Measurements from ENCODE around the gene IFI35. TPM values are rescaled to one million over a fixed set of nuclear protein-coding genes. Genes with fewer than 3 reads are reported as not detected.
A peak's percentile ranks its signal among the peaks of the same experiment; 100 is the strongest.
"Not testable (repeated sequence)": the region's sequence is repeated elsewhere in the genome, so short reads cannot be mapped to it uniquely, and the experiment has no call there.

IFI35 gene
- total RNA-seq, 1 donor from 2014 or later, result 6.2 TPM

DNA sequence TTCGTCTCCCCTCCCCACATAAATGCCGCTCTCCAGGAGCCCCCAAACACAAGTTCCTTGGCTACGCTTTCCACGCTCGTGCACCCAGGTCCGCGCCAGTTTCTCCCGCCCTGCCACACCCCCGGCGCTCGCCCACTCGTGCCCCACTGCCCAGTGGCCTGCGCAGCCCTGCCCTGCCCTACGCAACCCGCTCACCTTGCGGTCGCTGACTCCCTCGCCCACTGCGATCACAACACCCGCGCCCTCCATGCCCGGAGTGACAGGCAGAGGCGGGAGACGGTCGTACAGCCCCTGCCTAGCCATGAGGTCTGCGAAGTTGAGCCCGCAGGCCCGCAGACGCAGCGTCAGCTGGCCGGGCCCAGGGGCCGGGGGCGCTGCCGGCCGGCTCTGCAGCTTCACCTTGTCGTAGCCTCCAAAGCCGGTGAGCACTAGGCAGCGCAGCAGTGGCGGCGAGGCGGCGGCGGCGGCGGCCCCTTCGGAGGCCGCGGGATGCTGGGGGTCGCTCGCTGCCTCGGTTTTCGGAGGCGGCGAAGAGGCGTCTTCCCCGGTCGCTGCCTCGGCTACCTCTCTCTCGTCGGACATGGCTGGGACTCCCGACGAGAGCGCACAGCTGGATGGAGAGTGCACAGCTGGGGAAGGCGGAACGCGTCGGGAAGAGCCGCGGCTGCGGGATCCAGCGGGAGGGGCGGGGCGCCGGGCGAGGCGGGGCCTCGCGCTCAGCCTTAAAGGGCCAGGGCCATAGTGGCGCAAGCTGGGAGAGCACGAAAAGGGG is 15.3 kb downstream of the IFI35 start, which contains the start of gene VAT1:
VAT1 (minus strand) TSS at position 645 of the 772 bp plus-strand sequence; CDS start at position 582, 63 bp downstream.
- DNase-seq (ENCODE audit: low read depth in 2 of 2), result peak; percentile 43 to 80

DNA sequence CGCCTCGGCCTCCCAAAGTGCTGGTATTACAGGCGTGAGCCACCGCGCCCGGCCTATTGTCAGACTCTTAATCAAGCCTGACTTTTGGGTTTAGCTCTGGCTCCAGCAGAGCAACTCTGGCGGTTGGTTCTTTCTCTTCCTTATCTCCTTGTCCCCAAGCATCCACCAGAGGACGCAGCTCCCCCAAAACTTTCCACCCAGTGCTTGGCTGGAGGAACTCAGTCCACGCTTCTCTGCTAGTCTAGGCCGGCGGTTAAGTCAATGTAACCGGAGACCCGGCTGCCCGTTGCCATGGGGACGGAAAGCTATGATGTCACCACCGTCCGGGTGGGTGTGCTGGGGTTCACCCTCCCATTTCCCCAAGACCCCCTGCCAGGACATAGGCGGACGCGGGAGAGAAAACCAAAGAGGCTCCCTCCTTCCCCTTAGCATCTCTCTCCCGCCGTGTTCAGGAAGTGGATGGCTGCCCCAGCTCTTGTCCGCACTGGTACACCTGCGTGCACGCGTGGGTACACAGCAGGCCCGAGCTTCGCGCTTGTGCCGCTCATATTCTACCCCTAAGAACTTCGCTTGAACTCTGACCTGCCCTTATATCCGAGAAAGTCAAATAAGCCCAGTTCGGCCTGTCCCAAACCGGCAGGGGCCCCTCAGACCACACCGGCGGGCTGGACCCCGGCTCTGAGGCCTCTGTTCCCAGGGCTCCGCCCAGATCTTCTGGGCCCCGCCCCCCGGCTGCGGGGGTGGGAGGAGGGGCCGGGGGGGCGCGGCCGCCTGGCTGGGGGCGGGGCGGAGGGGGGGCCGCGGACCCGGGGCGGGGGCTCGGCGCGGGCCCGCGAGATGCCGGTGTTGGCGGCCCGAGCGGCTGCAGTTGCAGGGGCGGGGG is 18.1 kb downstream of the IFI35 start, which contains the start of gene RND2:
RND2 (plus strand) TSS at position 825 of the 883 bp plus-strand sequence. CDS start 117 bp downstream, outside the sequence.
- peak; percentile 91 to 95 for DNase-seq (ENCODE audit: low read depth in 2 of 2)

DNA sequence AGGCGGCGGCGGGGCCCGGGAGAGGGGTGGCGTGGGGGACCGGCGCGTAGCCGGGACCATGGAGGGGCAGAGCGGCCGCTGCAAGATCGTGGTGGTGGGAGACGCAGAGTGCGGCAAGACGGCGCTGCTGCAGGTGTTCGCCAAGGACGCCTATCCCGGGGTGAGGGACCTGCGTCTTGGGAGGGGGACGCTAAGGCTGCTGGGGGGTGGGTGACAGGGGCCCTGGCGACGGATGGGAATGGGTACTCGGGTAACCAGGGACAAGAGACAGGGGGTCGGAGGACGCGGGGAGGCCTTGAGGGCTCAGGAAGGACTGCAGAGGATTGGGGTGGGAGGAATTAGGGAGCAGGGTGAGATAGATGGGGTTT is 18.7 kb downstream of the IFI35 start:
- DNase-seq (ENCODE audit: low read depth in 2 of 2), result no peak

DNA sequence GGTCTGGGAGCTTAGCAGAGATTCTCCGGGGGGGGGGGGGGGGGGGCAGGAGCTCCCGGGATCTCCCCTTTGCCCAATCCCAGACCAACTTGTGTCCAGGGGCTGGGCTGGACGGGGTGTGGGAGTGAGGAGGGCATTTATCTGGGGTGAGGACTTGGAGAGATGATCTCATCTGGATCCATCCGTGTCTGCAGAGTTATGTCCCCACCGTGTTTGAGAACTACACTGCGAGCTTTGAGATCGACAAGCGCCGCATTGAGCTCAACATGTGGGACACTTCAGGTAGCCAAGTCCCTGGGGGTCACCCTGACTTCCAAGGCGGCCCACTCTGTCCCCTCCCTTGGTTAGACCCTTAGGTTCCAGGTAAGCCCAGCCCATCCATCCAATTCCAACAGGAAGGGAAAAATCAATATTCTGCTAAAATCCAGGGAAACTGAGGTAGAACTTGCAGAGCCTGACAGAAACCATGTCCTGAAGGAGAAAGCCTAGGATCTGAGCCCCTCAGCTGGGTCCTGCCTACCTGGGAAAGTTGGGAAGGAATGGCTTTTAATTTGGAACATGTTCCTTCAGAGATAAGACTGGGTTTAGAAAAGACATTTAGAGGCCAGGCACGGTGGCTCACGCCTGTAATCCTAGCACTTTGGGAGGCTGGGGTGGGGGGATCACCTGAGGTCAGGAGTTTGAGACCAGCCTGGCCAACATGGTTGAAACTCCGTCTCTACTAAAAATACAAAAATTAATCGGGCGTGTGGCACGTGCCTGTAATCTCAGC is 19.4 kb downstream of the IFI35 start:
- no peak for DNase-seq (ENCODE audit: low read depth in 2 of 2)

DNA sequence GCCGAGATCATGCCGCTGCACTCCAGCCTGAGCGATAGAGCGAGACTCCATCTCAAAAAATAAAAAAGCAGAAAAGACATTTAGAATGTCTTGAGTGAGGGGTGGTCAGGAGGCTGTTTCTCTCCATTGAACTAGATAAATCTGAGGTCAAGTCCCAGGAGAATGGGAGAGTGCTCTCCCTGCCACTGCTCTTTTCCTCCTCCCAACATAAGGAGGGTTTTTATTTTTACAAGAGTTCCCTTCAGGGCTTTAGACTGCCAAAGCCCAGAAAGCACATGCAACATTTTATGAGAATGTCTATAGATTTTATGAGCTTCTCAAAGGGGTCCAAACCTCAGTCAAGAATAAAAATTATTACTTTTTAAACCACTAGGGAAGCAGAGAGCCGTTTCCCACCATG is 20.0 kb downstream of the IFI35 start:
- no peak for DNase-seq (ENCODE audit: low read depth in 2 of 2)

DNA sequence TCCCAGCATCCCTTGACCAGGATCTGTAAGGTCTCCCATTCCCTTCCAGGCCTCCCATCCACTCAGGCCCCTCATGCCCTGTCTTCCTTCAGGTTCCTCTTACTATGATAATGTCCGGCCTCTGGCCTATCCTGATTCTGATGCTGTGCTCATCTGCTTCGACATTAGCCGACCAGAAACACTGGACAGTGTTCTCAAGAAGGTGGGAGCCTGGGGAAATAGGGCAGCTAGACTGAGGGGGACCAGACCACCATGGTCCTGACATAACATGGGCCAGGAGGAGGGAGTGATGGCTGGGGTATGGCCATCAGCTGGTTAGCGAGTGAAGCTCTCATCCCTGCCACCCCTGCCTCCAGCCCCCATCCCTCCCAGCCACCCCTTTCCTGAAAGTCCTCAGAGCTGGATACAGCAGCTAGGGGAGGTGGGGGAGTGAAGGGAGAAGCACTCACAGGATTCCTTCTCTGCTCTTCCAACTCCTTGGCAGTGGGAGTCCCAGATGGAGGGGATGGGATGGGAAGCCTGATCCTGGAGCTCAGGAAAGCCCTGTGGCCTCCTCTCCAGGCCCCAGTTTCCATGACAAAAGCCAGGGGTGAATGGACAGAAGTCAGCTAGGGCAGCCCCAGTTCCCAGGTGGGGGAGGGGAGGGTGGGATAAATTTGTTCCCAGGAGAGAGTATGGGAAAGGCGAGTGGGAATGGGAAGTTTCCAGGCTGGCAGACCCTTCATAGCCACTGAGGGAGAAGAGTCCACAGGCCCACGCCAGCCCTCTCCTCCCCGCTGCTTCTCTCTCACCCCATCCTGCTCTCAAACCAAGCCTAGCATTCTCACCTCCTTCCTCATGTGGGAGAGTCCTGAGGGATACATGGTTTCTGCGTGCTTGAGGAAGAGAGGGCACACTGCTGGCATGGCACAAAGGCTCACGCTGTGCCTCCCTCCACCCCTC is 20.8 kb downstream of the IFI35 start:
- no peak for DNase-seq (ENCODE audit: low read depth in 2 of 2)

DNA sequence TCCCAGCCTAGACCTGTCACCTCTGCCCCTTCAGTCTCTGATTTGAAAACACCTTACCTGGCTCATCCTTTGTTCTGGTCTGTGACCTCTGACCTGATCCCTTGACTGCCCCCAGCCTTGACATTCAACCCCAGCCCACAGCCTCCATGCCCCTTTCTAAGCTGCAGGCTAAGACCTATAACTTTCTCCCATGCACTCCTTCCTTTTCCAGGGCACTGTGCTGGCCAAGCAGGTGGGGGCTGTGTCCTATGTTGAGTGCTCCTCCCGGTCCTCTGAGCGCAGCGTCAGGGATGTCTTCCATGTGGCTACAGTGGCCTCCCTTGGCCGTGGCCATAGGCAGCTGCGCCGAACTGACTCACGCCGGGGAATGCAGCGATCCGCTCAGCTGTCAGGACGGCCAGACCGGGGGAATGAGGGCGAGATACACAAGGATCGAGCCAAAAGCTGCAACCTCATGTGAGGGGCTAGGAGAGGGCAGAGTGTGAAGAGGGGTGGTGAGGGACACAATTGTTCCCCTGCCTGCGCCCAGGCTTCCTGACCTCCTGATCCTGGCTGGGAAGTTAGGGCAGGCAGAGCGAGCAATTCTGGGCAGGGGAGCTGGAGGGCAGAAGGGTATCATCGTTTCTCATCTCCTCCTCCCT is 21.8 kb downstream of the IFI35 start:
- DNase-seq (ENCODE audit: low read depth in 2 of 2), result no peak

DNA sequence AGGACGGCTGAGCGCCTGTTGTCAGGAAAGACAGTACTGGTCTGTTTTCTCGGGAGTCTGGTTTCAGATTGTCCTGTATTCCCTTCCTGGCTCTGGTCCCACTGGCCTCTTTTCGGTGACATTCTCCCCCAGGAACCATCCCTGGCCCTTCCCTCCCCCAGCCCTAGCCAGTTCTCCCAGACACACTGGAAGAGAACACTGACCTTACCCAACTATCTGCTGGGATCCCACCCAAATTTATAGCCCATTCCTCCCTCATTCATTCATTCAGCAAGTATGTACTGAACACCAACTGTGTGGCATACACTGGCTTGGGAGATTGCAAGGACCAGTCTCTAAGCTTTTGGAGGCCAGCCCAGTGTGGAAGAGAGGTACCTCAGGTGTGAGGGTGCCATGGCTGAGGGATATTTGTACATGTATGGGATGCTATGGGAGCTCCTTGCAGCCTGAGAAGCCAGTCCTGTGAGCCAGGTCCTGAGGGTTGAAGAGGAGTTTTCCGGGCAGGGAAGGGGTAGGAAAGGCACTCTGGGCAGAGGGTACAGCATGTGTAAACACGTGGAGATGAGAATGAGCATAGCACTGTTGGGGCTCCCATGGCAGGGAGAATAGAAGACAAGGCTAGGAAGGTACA is 23.7 kb downstream of the IFI35 start:
- no peak for DNase-seq (ENCODE audit: low read depth in 2 of 2)

DNA sequence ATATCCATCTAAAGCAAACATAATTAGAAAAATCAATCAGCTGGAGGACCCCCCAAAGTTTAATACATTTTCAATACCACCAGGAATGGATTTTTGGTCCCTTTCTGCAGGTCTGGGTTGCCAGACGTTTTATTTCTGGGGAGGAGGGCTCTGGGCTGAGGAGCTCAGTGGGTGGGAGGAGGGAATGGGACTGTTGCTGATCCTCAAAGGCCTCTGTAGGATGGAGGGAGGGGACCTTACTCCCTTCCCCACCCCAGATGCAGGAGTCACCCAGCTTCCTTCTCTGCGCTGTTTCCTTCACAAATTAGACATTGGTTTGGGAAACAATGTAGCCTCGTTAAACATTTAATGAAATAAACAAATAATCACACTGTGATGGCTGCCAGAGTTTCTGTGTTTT is 25.1 kb downstream of the IFI35 start:
- DNase-seq (ENCODE audit: low read depth in 2 of 2), result no peak

DNA sequence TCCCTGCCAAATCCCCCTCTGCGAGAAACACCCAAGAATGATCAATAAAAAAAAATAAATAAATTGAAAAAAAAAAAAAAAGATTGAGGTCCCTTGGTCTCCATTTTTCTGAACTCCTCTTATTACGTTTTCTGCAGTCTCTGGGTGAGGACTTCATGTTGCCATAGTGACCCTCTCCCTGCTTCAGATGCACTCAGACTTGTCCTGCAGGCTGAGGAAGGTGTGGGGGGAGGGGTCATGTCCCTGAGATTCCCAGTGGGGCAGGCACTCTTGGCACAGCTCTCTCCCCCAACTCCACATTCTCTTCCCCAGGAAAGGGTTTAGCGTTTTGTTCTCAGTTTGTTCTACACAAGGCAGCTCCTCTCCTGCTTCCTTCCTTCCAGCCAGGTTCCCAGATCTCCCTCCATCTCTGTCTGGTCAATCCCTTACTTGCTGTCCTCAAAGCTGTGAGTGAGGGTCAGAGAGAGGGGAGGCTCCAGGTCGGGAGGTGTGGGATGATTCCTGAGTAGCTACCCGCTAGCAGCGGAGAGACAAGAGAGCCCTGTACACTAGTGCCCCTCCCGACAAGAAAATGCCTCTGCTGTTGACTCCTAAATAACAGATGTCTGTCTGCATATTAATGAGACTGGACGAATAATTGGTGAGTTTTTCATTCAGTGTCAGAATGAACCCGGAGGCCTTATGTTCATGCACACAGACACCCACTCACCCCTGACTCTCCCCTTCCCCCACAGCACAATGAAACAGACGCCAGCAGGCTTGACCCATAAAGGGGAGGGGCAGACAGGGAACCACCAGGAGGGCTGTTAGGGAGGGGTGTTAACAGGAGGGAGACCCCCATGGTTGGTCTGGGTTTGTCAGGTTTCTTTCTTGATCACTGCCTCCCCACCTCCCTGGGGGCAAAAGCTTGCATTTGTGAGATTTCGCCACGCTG is 27.6 kb downstream of the IFI35 start:
- no peak for DNase-seq (ENCODE audit: low read depth in 2 of 2)

DNA sequence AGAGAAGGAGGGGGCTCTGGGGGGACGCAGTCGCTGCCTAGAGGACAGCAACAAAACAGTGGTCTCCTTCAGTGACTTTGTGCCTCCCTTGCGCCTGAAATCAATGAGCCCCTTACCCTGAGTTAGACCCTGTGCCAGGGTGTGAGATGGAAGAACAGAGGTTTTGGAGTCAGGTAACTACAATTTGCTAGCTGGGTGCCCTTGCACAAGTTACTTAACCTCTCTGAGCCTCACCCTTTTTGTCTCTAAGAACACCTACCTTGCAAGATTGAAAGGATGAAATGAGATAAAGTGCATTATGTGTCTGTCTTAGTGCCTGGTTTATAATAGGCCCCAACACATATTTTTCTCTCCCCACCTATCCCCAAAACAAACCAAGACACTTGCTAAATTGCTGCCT is 28.3 kb downstream of the IFI35 start:
- no peak for DNase-seq (ENCODE audit: low read depth in 2 of 2)

DNA sequence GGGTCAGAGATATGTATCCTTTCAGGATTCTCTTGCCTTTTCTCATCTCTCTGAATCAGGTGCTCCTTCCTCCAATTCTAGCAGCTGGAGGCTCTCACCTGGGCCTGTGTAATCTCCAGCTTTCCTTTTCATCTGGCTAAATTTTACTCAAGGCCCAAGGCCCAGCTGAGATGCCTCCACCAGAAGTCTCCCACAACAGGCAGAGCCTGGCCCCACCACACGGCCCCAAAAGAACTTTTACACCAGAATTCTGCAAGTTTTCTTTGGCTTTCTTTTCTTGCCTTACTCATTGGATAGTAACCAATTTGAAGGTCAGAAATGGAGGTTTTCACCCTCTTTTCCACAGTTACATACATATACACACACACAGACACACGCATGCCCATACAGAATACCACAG is 33.1 kb downstream of the IFI35 start:
- no peak for DNase-seq (ENCODE audit: low read depth in 2 of 2)

DNA sequence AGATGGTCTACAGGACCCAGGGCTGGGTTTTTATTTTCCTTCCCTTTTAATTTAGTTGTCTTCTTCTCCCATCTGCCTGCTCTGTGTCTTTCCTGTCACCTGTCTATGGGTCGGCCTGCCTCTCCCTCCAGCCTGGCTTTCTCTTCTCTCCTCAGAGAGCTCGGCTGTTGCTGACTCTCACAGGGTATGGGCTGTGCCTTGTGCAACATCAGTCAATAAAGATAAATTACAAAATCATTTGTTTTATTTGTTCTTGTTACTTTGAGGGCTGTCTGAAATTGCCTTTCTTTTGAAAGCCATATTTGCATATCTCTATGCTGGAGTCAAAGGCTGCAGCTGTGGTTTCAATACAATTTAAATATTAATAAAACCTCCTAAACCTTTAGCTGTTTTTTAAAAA is 34.1 kb downstream of the IFI35 start:
- DNase-seq (ENCODE audit: low read depth in 2 of 2), result no peak

DNA sequence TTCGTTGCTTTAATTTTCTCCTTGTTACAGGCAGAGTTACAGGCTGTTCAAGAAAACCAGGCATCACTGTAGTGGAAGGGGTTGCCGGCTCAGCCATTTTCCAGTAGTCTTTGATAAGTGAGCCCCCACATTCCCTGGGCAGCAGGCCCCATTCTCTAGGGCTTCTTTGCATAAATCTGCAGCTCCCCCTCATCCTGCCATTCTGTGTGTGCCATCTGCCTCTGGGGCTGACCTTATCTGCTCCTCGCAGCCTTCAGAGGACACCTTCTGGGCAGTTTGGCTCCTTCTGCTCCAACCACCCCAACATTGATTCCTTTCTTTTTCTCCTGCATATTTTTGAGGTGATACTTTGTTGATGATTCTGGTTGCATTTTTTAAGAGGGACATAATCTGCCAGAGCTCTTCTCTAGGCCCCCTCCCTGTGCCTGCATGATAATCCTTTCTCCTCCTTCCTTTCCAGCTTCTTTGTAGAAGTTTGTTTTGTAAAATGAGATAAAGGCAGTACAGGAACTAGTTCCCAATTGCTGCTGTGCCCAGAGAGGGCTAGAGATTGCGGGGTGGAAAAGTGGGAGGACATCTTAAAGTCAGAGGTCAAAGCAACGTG is 35.5 kb downstream of the IFI35 start:
- DNase-seq (ENCODE audit: low read depth in 2 of 2), result no peak

DNA sequence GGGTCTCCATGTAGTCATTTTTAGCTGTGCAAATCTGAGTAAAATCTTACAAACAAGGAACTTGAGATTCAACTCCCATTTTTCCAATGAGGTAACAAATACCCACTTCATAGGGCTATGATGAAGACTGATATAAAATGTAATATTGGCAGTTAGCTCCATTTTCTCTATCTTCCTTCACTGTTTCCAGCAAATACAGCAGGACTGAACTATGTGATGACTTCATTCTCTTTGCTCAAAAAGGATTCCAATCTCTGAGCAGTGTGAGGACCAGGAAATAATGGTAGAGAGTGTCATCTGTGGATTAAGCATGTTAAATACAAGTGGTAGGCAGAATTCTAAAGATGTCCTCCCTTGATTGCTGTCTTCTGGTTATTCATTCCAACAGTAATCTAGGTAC is 36.7 kb downstream of the IFI35 start:
- DNase-seq (ENCODE audit: low read depth in 2 of 2), result no peak

DNA sequence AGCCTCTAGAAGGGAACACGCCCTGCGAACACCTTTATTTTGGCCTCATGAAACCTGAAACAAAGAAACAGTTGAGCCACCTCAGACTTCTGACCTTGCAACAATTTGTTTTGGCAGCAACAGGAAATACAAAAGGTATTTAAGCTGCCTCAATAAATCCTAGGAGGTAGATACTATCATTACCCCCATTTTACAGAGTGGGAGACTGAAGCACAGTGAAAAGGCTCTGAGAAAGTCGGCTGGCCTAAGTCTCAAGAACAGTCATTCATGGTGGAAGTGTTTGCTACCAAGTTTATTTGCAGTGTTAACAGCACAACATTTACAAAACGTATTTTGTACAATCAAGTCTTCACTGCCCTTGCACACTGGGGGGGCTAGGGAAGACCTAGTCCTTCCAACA is 37.4 kb downstream of the IFI35 start:
- DNase-seq (ENCODE audit: low read depth in 2 of 2), result no peak

DNA sequence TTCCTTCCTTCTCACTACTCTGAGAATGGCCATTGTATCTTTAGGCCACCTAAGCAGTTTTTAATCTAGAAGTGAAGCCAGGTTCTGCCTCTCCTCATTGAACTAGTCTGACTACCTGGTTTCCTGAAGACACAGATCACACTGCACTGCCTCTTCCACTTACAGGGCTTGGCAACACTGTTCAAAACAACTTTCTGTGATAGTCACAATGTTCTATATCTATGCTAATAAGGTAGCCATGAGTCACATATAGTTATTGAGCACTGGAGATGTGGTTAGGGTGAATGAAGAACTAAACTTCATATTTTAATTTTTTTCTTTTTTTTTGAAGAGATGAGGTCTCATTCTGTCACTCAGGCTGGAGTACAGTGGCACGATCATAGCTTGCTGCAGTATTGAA is 45.4 kb downstream of the IFI35 start:
- no peak for DNase-seq (ENCODE audit: low read depth in 2 of 2)

DNA sequence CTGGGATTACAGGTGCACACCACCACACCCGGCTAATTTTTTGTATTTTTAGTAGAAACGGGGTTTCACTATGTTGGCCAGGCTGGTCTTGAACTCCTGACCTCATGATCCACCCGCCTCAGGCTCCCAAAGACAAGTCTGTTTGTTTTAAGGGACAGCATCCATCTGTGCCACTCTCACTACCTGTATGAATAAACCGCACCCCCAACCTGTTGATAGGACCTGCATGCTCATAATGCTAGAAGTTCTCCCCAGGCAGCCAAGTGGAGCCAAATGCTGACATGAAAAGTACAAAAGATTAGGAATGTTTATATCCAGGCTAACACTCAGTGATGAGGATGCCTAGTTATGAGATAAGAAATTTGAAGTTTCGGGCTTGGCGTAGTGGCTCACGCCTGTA is 46.4 kb downstream of the IFI35 start:
- DNase-seq (ENCODE audit: low read depth in 2 of 2), result not testable (repeated sequence)
